ENCODE measurements around the gene PDZD2.

Gene PDZD2

DNA sequence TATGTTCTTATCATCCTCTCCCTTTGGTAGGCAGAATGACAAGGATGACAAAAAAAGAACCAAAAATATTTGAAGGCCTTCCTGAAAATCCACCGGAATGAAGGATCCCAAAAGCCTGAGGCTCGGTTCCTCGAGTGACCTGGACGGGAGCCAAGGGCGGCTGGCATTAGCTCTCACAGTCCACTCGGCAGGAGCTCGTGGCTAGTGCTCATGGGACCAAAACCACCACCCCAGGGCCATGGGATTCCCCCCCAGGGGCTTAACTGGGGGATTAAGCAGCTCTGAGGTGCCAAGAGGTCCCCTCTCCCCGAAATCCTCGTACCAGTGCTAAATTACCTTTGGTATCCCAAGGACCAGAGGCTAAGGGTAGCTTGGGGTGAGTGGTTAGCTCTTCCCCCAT is 586 bp upstream of the PDZD2 start:
- no peak for DNase-seq (ENCODE audit: low read depth)

DNA sequence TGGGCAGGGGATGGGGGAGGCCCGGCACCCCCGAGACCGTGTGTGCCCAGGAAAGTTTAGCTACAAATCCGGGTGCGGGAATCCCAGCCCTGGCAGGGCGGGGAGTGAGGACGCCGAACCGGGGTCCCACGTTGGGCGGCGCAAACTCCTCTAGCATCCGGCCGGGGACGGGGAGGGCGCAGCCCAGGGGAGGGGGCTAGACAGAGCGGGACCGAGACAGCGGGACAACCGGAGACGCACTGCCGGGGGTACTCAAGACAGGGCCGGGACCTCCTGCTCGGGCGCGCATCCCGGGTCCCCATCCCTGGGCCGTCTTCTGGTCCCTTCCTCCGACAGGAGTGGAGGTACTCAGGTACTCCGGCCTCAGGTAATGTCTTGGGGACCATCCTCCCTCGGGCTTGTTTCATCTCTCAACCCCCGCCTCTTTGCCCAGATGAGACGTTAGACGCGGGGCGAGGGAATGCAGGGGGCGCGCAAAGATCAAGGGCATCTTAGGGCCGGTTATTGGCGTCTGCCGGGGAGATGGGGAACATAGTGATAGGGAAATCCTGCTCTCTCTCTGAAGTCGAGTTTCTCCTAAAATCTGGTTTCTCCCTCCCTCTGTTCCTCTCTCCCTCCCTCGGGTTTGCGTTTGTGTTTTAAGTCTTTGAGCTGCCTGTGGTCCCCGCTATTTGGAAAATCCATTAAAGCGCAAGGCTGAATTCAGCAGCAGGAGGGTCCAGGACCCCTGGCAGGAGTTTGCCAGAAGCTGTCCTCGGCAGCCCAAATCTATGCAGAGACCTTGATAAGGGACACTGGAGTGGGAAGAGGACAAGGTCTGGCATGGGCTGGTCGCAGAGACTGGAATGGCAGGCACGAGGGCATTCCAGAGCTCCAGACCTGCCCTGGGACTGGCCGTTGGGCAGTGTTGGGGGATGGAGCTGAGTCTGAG is 815 bp downstream of the PDZD2 start:
- DNase-seq (ENCODE audit: low read depth): no peak

DNA sequence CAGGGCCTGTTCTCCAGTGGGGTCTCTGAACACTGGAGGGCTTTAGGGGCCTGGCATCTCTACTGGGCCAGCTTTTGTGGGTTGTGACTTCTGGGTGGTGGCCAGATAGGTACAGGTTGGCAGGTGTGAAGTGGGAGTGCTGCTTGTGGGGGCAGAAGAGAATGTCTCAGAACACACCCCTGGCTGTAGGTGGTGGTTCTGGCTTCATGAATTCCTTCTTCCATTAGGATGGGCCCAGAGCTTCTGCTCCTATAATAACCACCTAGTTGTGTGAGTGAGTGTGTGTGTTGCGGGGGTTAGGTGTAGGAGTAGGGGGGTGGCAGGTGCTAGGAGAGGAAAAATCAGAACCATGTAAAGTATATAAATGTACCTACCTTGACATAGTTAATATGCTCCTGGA is 1.6 kb downstream of the PDZD2 start:
- DNase-seq (ENCODE audit: low read depth): no peak

DNA sequence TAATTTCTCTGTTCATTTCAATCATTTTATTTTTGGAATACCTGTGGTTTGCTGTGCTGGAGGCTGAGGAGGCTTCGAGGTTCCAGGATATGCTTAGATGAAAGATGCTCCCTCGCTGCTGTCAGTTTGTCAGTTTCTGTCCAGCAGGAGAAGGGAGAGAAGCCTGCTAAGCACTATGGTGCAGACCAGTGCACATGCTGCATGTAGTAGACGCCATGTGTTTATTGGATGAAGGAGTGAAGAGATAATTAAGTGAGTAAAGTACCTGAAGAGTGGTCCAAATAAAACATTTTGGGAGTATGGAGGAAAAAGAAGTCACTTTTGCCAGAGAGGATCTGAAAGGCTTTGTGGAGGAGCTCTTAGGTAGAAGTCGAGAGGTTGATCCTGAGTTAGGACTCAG is 2.1 kb downstream of the PDZD2 start:
- no peak for DNase-seq (ENCODE audit: low read depth)

DNA sequence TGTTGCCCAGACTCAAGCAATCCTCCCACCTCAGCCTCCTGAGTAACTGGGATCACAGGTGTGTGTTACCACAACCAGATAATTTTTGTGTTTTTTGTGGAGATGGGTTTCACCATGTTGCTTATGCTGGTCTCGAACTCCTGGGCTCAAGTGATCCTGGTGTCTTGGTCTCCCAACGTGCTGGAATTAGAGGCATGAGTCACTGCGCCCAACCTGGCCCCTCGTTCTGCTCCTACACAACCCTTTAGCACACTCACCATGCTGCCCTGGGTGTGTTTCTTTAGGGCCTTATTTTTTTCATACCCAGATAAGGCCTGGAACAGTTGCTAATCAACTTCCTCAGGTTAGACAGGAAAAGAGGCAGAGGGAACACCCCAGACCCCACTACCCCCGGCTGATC is 2.6 kb downstream of the PDZD2 start:
- no peak for DNase-seq (ENCODE audit: low read depth)

DNA sequence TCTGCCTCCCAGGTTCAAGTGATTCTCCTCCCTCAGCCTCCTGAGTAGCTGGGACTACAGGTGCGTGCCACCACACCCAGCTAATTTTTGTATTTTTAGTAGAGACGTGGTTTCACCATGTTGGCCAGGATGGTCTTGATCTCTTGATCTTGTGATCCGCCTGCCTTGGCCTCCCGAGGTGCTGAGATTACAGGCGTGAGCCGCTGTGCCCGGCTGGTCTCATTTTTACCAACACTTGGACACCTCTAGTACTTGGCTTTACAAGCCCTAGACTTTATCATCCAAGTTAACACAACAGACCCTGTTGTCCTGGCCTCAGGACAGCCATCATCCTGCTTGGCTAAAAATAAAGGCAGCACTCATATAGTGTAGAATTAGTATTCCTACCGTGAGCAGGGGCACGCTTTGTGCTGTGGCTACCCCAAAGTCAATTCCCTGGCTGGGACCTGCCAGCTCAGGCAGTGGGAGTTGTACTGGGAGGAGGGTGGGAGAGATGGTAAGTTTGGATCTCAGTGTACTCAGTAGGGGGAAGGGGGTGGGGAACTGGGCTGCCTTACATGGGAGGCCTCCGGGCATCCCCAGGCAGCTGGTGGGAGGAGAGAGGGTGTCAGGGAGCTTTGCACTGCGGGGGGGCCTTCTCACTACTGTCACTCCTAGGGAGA is 6.6 kb downstream of the PDZD2 start:
- DNase-seq (ENCODE audit: low read depth): no peak

DNA sequence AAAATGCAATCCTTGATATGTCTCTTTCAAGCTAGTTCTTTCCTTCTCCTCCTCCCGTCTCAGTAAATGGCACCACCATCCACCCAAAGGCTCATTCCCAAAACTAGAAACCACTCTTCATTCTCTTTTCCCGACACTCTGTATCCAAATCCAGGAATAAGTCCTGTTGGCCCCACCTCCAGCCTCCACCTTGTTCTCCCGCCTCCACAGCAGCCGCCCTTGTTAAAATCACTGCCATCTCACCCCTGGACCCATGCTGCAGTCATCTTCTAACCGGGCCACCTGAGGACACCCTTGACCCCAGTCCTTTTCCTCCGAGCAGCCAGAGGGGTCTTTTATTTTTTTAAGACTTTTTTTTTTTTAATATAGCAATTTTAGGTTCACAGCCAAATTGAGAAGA is 9.4 kb downstream of the PDZD2 start:
- no peak for DNase-seq (ENCODE audit: low read depth)

DNA sequence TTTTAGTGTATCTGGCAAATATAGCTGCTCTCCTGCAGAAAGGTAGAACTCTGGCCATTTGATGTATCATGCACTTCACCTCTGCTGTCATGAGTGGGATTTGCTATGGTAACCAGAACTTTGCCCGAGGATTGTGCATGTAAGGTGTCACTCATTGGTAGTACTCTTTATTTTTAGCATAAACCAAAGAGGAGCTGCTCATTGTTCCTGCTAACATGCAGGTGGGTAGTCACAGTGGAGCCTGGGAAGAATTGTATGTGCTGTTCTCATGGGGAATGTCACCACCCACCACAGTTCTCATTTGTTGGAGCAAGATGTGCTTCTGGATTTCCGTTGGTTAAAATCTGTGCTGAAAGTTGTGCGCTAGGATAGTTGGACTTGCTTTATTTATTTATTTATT is 12.3 kb downstream of the PDZD2 start:
- no peak for DNase-seq (ENCODE audit: low read depth)

DNA sequence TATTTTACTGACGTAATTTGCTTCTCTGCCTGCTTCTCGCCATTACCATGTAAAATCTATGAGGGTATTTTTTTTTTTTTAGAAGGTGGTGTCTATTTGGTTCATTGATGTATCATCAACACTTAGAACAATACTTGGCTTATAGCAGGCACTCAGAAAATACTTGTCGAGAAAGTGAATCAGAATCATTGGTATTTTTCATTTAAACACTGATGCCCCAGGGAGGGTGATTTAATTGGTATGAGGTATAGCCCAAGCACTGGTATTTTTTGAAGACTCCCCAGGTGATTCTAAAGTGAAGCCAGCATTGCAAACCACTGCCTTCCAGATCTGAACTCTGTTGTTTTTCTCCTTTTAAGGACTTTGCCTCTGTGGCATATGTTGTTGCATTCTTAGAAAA is 16.6 kb downstream of the PDZD2 start:
- no peak for DNase-seq (ENCODE audit: low read depth)

DNA sequence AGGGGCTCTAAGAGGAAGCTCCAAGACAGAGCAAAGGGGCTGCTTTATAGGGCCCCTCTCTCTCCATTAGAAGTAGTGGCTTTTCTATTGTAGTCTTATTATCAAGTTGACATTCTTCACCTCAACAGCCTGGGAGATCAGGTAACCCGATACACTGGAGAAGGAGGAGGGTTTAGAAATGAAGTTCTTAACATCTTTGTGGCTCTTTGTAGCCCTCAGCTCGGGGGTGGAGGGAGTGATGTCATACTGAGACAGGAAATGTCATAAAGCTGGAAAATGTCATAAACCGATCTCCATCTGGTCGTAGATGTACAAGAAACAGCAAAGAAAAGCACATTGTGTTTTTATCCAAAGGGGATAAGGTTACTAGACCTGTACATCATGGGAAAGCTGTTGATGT is 17.9 kb downstream of the PDZD2 start:
- no peak for DNase-seq (ENCODE audit: low read depth)

DNA sequence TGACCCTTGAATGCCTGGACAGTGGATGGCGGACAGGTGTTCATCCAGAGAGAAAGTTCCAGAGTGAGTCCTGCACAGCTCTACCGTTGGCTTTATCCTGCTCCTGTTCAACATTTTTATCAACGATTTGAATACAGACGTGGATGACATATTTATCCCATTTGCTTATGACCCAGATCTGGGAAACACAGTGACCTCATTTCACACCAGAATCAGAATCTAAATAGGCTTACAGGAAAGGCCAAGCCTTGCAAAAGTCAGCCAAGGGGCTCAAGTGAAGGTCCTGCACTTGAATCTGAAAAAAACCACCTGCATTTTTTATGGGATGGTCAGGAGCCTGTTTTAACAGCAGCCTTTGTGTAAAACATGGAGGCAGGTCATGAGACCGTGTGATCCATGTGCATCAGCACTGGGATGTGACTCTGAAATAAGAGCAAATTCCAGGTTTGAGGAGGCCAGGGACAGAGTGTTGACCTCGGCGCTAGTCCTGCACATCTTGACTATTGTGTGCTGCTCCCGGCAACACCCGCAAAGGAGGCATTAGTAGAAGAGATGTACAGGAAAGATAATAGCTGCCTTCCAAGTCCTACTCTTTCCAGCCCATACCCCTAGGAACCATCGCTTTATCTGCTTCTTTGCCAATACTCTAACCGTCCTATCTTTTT is 18.5 kb downstream of the PDZD2 start:
- no peak for DNase-seq (ENCODE audit: low read depth)

DNA sequence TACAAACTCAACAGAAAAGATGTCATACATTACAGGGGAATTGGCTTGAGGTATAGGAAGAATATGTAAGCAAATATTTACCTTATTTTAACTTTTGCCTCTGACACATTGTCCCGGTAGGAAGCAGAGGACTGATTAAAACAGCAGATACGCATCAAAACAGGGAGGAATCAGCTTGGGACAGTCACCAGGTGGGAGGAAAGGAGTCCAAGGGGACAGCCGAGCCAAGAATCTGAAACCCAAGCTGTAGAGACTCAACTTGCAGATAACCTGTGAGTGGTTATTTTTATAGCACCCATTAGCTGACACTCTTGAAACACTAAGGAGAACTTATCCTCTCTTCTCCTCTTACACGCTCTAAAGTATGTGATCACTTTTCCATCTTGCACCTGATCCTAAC is 22.3 kb downstream of the PDZD2 start:
- no peak for DNase-seq (ENCODE audit: low read depth)

DNA sequence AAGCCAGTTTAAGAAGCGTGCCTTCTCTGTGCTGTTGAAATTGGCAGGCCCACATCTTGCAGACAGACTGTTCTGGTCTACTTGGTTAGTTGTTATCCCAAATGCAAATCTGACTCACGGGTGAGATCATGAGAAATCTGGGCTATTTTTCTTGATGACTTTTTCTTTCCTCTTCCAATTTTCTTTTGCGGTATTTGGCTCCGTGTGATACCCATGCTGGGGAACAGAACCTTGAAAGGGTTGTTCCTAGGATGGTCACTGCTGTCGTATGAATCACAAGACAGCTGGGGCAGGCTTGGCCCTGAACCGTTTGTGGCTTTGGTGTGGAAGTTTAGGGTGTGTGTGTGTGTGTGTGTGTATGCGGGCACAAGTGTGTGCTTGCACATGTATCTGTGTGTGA is 24.6 kb downstream of the PDZD2 start:
- DNase-seq (ENCODE audit: low read depth): no peak

DNA sequence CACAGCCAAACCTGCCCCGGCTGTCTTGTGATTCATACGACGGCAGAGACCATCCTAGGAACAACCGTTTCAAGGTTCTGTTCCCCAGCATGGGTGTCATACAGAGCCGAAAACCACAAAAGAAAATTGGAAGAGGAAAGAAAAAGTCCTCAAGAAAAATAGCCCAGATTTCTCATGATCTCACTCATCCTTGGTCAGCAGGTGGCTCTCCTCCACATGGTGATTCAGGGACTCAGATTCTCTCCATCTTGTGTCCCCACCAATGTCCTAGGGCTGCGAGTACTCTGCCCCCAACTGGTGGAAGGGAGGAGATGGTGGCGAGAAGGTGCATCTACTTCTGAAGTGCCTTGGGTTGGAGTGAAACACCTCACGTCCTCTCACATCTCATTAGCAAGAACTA is 25.6 kb downstream of the PDZD2 start:
- DNase-seq (ENCODE audit: low read depth): no peak

DNA sequence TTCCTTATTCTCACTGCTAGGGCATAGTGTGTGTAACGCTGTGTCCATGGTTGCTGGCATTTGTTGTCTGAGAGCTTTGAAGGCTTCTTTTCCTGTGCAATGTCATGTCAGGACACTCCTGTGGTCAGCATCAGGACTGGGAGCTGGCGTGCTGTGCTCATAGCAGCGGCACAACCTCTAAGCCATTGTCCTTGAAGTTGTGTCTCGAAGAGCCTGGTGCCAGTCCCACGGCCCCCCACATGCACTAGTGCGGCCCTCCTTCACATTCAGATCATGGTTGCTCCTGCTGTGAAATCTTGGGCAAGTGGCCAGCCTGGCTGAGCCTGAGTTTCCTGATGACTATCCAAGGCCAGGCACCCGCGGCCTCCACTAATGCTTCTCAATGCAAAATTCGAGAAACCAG is 32.4 kb downstream of the PDZD2 start:
- DNase-seq (ENCODE audit: low read depth): no peak

DNA sequence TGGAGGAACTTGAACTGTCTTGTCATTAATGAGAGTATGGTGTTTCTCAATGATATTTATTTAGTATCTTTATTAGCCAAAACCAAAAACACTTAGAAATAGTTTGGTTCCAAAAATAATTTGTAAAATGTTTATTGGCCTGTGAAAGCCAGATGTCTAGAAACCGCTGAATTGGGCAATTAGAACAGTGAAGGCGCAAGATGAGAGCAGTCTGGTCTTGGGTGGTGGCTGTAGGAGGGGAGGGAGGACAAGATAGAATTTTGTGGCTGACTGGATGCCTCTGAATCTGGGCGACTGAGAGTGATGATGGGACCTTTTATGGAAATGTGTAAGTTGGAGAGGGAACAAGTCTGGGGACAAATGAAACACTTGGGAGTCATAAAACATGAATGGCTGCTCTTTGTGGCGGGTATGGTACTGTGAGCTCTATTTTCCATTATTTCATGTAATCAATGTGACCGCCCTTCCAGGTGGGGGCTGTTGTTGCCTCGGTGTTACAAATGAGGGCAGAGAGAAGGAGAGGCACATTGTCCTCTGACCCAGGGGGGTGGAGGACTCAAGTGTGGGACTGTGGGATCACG is 35.5 kb downstream of the PDZD2 start:
- DNase-seq (ENCODE audit: low read depth): no peak

DNA sequence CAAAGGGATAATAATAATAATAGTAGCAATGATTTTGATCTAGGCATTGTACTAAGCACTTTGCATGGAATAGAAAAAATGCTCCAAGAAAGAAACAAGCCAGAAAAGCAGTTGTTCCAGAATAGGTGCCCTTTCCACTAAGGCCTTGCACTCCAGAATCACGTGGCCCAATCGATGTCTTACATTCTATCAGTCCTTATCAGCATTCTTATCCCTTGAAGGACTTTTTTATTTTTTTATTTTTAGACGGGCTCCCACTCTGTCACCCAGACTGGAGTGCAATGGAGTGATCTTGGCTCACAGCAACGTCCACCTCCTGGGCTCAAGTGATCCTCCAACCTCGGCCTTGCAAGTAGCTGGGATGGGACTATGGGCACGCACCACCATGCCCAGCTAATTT is 36.5 kb downstream of the PDZD2 start:
- no peak for DNase-seq (ENCODE audit: low read depth)

DNA sequence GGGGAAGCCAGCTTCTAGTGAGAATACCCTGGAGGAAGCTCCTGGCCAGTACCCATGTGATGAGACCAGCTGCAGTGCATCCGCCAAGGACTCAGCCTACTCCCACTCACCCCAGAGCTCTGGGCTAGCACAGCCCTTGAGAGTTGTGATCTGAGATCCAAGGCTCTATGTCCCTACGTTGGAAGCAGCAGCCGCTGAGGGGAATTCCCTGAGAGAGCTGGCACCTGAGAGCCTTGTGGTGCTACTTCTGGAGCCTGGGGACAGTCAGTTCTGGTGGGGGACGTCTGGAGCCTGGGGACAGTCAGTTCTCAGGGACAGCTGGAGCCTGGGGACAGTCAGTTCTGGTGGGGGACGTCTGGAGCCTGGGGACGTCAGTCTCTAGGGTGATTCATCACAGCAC is 39.2 kb downstream of the PDZD2 start:
- no peak for DNase-seq (ENCODE audit: low read depth)

DNA sequence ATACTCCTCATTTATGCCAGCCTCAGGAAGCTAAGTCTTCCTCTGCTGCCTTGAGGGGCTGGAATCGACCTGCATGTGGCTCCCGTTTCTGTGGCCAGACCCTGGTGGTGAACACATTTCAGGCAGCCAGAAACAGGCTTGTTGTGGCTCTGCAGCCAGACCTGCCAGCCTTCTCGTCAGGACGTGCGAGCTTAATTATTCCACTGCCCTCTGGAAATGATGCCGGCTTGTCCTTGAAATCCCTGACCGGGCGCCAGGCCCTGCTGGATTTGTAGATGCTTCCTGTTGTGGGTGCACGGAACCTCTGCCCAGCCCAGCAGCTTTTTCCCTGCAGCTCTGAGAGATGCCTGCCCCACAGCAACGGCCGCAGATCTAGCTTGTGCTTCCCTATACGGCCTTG is 41.6 kb downstream of the PDZD2 start:
- DNase-seq (ENCODE audit: low read depth): no peak

DNA sequence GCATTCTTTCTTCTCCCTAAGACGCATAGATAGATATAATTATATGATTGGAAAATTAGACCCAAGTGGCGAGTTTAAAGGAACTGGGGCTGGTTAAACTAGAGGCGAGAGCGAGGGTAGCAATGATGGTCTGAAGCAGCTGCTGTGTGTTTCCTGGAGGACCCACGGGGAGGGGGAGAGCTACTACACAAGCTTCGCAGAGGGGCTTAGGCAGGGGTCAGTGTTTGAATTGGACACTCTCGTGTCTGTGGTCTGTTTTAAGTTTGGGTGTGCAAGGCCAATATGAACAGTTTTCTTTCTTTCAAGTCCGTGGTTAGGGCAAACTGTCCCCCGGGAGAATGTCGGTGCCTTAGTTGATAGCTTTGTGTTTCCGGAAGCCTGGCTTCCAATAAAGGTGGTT is 43.1 kb downstream of the PDZD2 start:
- DNase-seq (ENCODE audit: low read depth): no peak

DNA sequence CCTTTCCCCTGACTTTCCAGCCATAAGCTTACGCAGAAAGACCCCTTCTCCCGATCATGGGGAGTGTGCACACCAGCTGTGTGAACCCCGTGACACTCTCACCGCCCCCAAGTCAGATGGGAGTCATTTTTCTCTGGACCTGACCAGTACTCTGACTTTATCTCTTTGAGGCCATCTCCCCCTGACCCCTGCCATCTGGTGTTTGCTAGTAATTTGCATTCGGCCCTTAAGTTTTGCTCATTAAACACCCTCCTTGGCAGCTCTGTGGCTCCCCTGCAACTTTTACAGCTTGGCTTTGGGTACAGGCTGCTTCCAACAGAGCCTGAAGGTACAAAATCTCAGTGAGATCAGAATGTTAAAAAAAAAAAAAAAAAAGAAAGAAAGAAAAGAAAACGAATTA is 43.9 kb downstream of the PDZD2 start:
- DNase-seq (ENCODE audit: low read depth): no peak

DNA sequence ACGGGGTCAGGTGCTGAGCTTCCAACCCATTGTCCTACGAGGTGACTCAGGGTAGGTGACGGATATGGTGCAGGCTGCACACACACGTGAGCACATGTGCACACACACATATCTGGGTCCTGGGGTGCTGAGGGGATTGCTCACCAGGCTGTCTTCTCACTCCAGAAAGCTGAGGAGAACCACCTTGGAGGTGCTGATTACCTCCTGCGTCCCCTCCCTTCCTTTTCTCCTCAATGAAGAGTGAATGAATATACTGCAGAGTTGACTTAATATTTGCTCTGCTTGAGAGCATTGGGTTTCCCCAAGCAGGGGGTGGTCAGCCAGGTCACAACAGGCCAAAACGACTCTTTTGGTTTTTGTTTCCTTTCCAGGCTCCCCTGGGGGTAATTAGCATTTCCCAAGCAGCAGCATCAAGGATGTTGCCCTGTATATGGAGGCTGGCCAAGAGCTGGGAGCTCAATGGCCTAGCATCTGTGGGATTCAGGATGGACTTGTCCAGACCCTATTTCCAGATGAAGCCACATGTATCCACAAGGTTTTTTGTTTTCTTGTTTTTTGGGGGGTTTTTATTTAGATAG is 49.7 kb downstream of the PDZD2 start:
- no peak for DNase-seq (ENCODE audit: low read depth)
